Measurements from ENCODE around the gene FIGLA.

FIGLA gene

DNA sequence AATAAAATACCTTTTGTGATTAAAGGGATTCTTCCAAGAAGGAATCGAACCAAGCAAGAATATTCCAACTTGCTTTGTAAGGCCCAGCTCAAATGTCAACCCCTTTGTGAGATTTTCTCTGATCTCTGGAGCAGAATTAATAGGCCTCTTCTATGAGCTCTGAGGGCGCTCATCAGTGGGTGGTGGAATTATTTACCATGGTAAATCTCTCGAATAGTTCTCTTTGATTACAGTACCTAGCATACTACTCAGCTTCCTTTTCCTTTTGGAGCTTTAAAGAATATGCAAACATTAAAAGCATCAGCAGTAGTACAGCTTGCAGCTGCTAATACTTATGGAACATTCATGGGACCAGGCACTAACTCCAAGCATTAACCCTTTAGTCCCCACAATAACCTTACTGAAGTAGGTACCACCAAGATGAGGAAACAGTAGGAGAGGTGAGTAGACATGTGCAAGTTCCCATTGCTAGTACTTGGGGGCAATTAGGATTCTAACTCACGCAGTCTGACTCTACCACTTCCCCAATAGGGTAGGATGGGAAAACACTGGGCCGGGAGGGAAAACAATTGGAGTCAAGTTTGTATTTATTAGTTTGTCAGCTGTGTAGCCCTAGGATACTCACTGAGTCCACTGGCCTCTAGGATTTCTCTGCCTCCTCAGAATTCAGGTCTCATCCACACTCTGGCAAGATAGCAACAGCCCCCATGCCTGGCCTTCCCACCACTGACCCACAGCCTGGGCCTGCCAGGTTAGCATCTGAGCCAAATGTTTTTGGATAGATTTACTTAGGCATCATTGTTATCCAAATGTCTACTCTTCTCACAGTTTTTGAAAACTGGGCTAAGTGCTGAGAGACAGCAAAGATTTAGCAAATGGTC lies 44.1 kb downstream of the FIGLA start:
- H3K9me2 ChIP-seq (replicated peaks; ENCODE audit: low read depth, low read length): no peaks in the 10 kb centered on the region
- no peaks in the 10 kb centered on the region for H3K79me2 ChIP-seq (ENCODE audit: insufficient read depth, low read length)
- no peaks in the 10 kb centered on the region for H4K20me1 ChIP-seq (ENCODE audit: insufficient read depth, low read length, poor library complexity, severe bottlenecking)
- H3K4me3 ChIP-seq (ENCODE audit: low read length, poor library complexity, severe bottlenecking): no peak overlapping the region
- no peaks in the 10 kb centered on the region for H3K27me3 ChIP-seq (ENCODE audit: insufficient read depth, low read length, poor library complexity, severe bottlenecking)
- no peaks in the 10 kb centered on the region for H3K9me3 ChIP-seq (ENCODE audit: insufficient read depth, low read depth, low read length)
- no peak overlapping the region for H3K4me2 ChIP-seq (ENCODE audit: low read depth, low read length, poor library complexity, severe bottlenecking)
- no peaks in the 10 kb centered on the region for H3K4me1 ChIP-seq (ENCODE audit: insufficient read depth, low read length, poor library complexity, severe bottlenecking)
- H3K9ac ChIP-seq (ENCODE audit: low read depth, low read length, poor library complexity, severe bottlenecking): no peak overlapping the region
- H3F3A ChIP-seq (ENCODE audit: low read depth): no peaks in the 10 kb centered on the region
- no peaks in the 10 kb centered on the region for H3K36me3 ChIP-seq (ENCODE audit: insufficient read depth, low read length)
- TF ChIP-seq, protein P1, sequence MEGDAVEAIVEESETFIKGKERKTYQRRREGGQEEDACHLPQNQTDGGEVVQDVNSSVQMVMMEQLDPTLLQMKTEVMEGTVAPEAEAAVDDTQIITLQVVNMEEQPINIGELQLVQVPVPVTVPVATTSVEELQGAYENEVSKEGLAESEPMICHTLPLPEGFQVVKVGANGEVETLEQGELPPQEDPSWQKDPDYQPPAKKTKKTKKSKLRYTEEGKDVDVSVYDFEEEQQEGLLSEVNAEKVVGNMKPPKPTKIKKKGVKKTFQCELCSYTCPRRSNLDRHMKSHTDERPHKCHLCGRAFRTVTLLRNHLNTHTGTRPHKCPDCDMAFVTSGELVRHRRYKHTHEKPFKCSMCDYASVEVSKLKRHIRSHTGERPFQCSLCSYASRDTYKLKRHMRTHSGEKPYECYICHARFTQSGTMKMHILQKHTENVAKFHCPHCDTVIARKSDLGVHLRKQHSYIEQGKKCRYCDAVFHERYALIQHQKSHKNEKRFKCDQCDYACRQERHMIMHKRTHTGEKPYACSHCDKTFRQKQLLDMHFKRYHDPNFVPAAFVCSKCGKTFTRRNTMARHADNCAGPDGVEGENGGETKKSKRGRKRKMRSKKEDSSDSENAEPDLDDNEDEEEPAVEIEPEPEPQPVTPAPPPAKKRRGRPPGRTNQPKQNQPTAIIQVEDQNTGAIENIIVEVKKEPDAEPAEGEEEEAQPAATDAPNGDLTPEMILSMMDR (conservative IDR thresholded peaks at IDR 0.05; ENCODE audit: low read length): no peak
- TF ChIP-seq EZH2phosphoT487 (IDR thresholded peaks at IDR 0.05; ENCODE audit: borderline replicate concordance): no peak
- H2AFZ ChIP-seq (ENCODE audit: low read length): no peak overlapping the region

DNA sequence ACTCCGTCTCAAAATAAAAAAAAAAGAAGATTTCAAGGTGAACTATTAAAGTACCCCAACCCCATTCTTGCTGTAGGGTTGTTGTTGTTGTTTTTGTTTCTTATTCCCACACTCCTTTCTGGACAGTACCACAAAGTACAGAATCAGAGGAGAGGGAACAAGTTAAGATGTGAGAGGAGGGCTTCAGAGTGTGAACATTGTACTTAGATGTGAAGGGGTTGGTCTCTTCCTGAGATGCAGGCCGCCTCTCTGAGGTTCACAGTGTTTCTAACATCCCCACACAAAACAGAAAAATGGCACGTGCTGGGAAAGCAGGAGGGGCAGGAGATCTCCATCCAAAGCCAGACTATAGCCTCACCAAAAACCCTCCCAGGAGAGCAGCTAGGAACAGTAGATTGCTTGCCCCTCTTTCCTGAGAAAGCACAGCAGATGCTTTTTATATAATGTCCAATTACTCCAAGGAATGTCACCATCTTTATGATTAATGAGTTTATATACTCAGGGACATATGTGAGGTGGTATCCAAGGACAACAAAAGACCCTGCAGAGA lies 45.1 kb downstream of the FIGLA start:
- H3K36me3 ChIP-seq (ENCODE audit: insufficient read depth, low read length): no peaks in the 10 kb centered on the region
- no peak overlapping the region for H2AFZ ChIP-seq (ENCODE audit: low read length)
- H3F3A ChIP-seq (ENCODE audit: low read depth): no peaks in the 10 kb centered on the region
- H3K79me2 ChIP-seq (ENCODE audit: insufficient read depth, low read length): no peaks in the 10 kb centered on the region
- H3K27me3 ChIP-seq (ENCODE audit: insufficient read depth, low read length, poor library complexity, severe bottlenecking): no peaks in the 10 kb centered on the region
- H3K9ac ChIP-seq (ENCODE audit: low read depth, low read length, poor library complexity, severe bottlenecking): no peak overlapping the region
- no peaks in the 10 kb centered on the region for H3K4me1 ChIP-seq (ENCODE audit: insufficient read depth, low read length, poor library complexity, severe bottlenecking)
- no peak overlapping the region for H3K4me2 ChIP-seq (ENCODE audit: low read depth, low read length, poor library complexity, severe bottlenecking)
- H3K9me2 ChIP-seq (replicated peaks; ENCODE audit: low read depth, low read length): no peaks in the 10 kb centered on the region
- H4K20me1 ChIP-seq (ENCODE audit: insufficient read depth, low read length, poor library complexity, severe bottlenecking): no peaks in the 10 kb centered on the region
- no peak overlapping the region for H3K4me3 ChIP-seq (ENCODE audit: low read length, poor library complexity, severe bottlenecking)
- TF ChIP-seq, protein P1 (conservative IDR thresholded peaks at IDR 0.05; ENCODE audit: low read length): no peak
- TF ChIP-seq EZH2phosphoT487 (IDR thresholded peaks at IDR 0.05; ENCODE audit: borderline replicate concordance): no peak
- no peaks in the 10 kb centered on the region for H3K9me3 ChIP-seq (ENCODE audit: insufficient read depth, low read depth, low read length)

GRCh38 chr2:70744397-70744796 lies 46.0 kb downstream of the FIGLA start:
- H4K20me1 ChIP-seq (ENCODE audit: insufficient read depth, low read length, poor library complexity, severe bottlenecking): no peaks in the 10 kb centered on the region
- H3K4me3 ChIP-seq (ENCODE audit: low read length, poor library complexity, severe bottlenecking): no peak overlapping the region
- TF ChIP-seq EZH2phosphoT487 (IDR thresholded peaks at IDR 0.05; ENCODE audit: borderline replicate concordance): no peak
- TF ChIP-seq, protein P1 (conservative IDR thresholded peaks at IDR 0.05; ENCODE audit: low read length): no peak

More at GRCh38 chr2:70744397-70744796, 46.0 kb downstream of the FIGLA start:
- Histone ChIP-seq H3K9me3 (ENCODE audit: insufficient read depth, low read depth, low read length) (no peaks in the 10 kb centered on the region), H3K27me3 (ENCODE audit: insufficient read depth, low read length, poor library complexity, severe bottlenecking) (no peaks in the 10 kb centered on the region), H3K36me3 (ENCODE audit: insufficient read depth, low read length) (no peaks in the 10 kb centered on the region), H3F3A (ENCODE audit: low read depth) (no peaks in the 10 kb centered on the region), H2AFZ (ENCODE audit: low read length) (no peak overlapping the region; the same call in 1 of the 2 replicates), H3K4me2 (ENCODE audit: low read depth, low read length, poor library complexity, severe bottlenecking) (no peak overlapping the region), H3K79me2 (ENCODE audit: insufficient read depth, low read length) (no peaks in the 10 kb centered on the region), H3K4me1 (ENCODE audit: insufficient read depth, low read length, poor library complexity, severe bottlenecking) (no peaks in the 10 kb centered on the region), H3K9ac (ENCODE audit: low read depth, low read length, poor library complexity, severe bottlenecking) (no peak overlapping the region), H3K9me2 (replicated peaks; ENCODE audit: low read depth, low read length) (no peaks in the 10 kb centered on the region)
